ENCODE data around the gene LDHAL6A.

LDHAL6A gene

GRCh38 chr11:18501629-18502028 is 46.0 kb downstream of the LDHAL6A start:
- Mint-ChIP-seq H3K4me3 (no peak overlapping the region), H3K27ac (no peak overlapping the region), H3K4me1 (no peaks in the 10 kb centered on the region), H3K36me3 (ENCODE audit: low read depth) (peaks cover 40% of the 10 kb centered on the region), H3K27me3 (no peaks in the 10 kb centered on the region), H3K9me3 (no peaks in the 10 kb centered on the region)
- DNase-seq (no peak), ATAC-seq (no peak)

DNA sequence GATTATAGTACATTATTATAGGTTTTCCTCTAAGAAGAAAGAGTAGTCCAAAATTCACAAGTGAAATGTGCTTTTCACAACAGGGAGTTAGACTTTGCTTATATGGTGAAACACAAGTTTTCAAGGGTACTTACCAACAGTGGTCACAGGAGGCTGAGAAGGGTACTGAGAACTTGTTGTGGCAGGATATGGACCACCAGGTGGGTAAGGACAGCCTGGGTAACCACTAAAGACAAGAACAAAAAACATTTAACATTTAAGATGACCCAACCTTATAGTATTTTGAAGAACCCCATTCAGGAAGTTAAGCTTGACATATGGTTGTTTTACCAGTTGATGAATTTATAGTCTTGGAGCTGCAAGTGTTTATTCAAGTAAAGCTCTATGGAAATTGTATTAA is 46.7 kb downstream of the LDHAL6A start:
- Mint-ChIP-seq H3K27me3 (no peaks in the 10 kb centered on the region), H3K27ac (no peak overlapping the region), H3K4me3 (no peak overlapping the region), H3K36me3 (ENCODE audit: low read depth) (peaks cover 46% of the 10 kb centered on the region), H3K9me3 (no peaks in the 10 kb centered on the region), H3K4me1 (no peaks in the 10 kb centered on the region)
- no peak for ATAC-seq
- DNase-seq = no peak

GRCh38 chr11:18521122-18521521 is 65.5 kb downstream of the LDHAL6A start:
- ATAC-seq (no peak), DNase-seq (no peak)
- Mint-ChIP-seq H3K4me1 (peaks cover 37% of the 10 kb centered on the region), H3K4me3 (no peak overlapping the region), H3K27me3 (no peaks in the 10 kb centered on the region), H3K27ac (no peak overlapping the region), H3K36me3 (ENCODE audit: low read depth) (peaks cover 12% of the 10 kb centered on the region), H3K9me3 (no peaks in the 10 kb centered on the region)

- Mint-ChIP-seq H3K27me3 (no peaks in the 10 kb centered on the region), H3K9me3 (no peaks in the 10 kb centered on the region), H3K27ac (peak overlapping the region; percentile 6), H3K4me1 (peaks cover 43% of the 10 kb centered on the region), H3K36me3 (ENCODE audit: low read depth) (peaks cover 16% of the 10 kb centered on the region), H3K4me3 (no peak overlapping the region)
- DNase-seq (no peak), ATAC-seq (no peak)
These were observed 66.7 kb downstream of the LDHAL6A start for GRCh38 chr11:18522388-18522787.

DNA sequence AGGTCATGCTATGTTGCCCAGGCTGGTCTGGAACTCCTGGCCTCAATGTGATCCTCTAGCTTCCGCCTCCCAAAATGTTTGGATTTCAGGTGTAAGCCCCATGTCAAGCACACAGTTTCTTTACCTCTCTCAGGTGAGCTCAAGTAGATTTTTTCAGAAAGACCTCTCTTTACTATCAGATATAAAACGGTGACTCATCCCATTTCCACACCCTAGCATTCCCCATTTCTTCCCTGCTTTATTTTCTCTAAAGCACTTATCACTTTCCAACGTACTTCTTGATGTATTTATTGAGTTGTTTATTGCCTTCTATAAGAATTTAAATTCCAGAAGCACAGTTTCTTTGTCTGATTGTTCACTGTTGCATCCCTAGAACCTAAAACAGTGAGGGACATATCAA is 67.4 kb downstream of the LDHAL6A start:
- no peak for ATAC-seq
- no peaks in the 10 kb centered on the region for H3K27me3 Mint-ChIP-seq
- no peak overlapping the region for H3K27ac Mint-ChIP-seq

DNA sequence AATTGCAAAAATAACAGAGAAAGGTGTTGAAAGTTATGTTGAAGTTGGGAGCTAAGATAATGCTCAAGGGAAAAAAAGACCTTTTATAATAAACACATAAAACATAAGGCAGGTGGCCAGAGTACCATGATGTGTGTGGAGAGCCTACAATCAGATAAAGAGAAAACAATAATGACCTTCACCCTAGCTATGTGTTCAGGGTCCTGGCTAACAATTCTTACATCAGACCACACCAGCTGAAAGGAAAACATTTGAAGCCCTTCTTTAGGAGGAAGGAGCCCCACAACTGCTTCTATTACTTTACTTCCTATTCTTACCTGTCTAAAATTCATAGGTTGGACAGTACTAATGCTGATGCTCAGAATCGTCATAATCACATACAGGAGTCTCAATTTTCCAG is 68.6 kb downstream of the LDHAL6A start:
- ATAC-seq = no peak
- Mint-ChIP-seq H3K27me3 (no peaks in the 10 kb centered on the region), H3K9me3 (no peaks in the 10 kb centered on the region), H3K27ac (no peak overlapping the region), H3K4me3 (no peak overlapping the region), H3K36me3 (ENCODE audit: low read depth) (peaks cover 16% of the 10 kb centered on the region), H3K4me1 (peaks cover 57% of the 10 kb centered on the region)
- DNase-seq = no peak

More for the DNA sequence above, 67.4 kb downstream of the LDHAL6A start:
- no peaks in the 10 kb centered on the region for H3K9me3 Mint-ChIP-seq
- no peak for DNase-seq
- H3K36me3 Mint-ChIP-seq (ENCODE audit: low read depth) = peaks cover 16% of the 10 kb centered on the region
- peaks cover 50% of the 10 kb centered on the region for H3K4me1 Mint-ChIP-seq
- no peak overlapping the region for H3K4me3 Mint-ChIP-seq

- H3K9me3 Mint-ChIP-seq = no peaks in the 10 kb centered on the region
- peaks cover 18% of the 10 kb centered on the region for H3K36me3 Mint-ChIP-seq (ENCODE audit: low read depth)
- ATAC-seq (no peak), DNase-seq (no peak)
- H3K4me3 Mint-ChIP-seq = peak overlapping the region; percentile 94
- no peaks in the 10 kb centered on the region for H3K27me3 Mint-ChIP-seq
- peak overlapping the region; percentile 97 for H3K27ac Mint-ChIP-seq
- peaks cover 52% of the 10 kb centered on the region for H3K4me1 Mint-ChIP-seq
These were observed 70.5 kb downstream of the LDHAL6A start for GRCh38 chr11:18526130-18526520.

GRCh38 chr11:18526521-18527296 is 71.1 kb downstream of the LDHAL6A start, which contains the start of gene TSG101:
Gene TSG101 (minus strand): TSS chr11:18526942. CDS start chr11:18526816, 126 bp downstream.
- no peaks in the 10 kb centered on the region for H3K9me3 Mint-ChIP-seq
- ATAC-seq = peak; percentile 94
- peaks cover 52% of the 10 kb centered on the region for H3K4me1 Mint-ChIP-seq
- H3K36me3 Mint-ChIP-seq (ENCODE audit: low read depth) = peaks cover 21% of the 10 kb centered on the region
- peak within 1 kb of the TSS; percentile 94 for H3K4me3 Mint-ChIP-seq
- peak; percentile 97 for DNase-seq
- H3K27ac Mint-ChIP-seq = peak within 1 kb of the TSS; percentile 97
- no peaks in the 10 kb centered on the region for H3K27me3 Mint-ChIP-seq

- ATAC-seq (no peak), DNase-seq (no peak)
- no peaks in the 10 kb centered on the region for H3K9me3 Mint-ChIP-seq
- H3K27ac Mint-ChIP-seq = peak overlapping the region; percentile 97
- H3K27me3 Mint-ChIP-seq = no peaks in the 10 kb centered on the region
- H3K36me3 Mint-ChIP-seq (ENCODE audit: low read depth) = peaks cover 17% of the 10 kb centered on the region
- H3K4me1 Mint-ChIP-seq = peaks cover 44% of the 10 kb centered on the region
- peak overlapping the region; percentile 94 for H3K4me3 Mint-ChIP-seq
These were observed 71.9 kb downstream of the LDHAL6A start for GRCh38 chr11:18527512-18527911.

Data from activated naive CD8-positive, alpha-beta T cell treated with anti-CD3 and anti-CD28 coated beads, Interleukin-2, amount 50 U/mL, for 24 hours (primary cell).